NT2/D1 (cell line): ENCODE results near the gene EXOSC10.

Experiments used
- YY1 ChIP-seq: IDR thresholded peaks from 2 replicates; pipeline ENCODE4 v1.6.1; 2011; ENCODE audit not compliant: insufficient read length, insufficient read depth
- ZNF274 ChIP-seq: IDR thresholded peaks from 2 replicates; pipeline ENCODE4 v1.6.1; 2011; ENCODE audit warnings: mild to moderate bottlenecking, low read depth, low read length

GRCh38 chr1:11059155-11059967, 40.3 kb downstream of the EXOSC10 start:
- TF ChIP-seq ZNF274 (no peak), YY1 (no peak)
